Hematopoietic multipotent progenitor cell treated with erythropoietin and hydrocortisone succinate and interleukin-3 and kit ligand, for 6 days (in vitro differentiated cells): ENCODE results near the gene SLC6A16.
"Not testable (repeated sequence)": the region's sequence is repeated elsewhere in the genome, so short reads cannot be mapped to it uniquely, and the experiment has no call there.

Source experiments
- DNase-seq: peaks from one replicate; pipeline ENCODE4 v3.0.0-alpha.2; 2015

SLC6A16 gene

DNA sequence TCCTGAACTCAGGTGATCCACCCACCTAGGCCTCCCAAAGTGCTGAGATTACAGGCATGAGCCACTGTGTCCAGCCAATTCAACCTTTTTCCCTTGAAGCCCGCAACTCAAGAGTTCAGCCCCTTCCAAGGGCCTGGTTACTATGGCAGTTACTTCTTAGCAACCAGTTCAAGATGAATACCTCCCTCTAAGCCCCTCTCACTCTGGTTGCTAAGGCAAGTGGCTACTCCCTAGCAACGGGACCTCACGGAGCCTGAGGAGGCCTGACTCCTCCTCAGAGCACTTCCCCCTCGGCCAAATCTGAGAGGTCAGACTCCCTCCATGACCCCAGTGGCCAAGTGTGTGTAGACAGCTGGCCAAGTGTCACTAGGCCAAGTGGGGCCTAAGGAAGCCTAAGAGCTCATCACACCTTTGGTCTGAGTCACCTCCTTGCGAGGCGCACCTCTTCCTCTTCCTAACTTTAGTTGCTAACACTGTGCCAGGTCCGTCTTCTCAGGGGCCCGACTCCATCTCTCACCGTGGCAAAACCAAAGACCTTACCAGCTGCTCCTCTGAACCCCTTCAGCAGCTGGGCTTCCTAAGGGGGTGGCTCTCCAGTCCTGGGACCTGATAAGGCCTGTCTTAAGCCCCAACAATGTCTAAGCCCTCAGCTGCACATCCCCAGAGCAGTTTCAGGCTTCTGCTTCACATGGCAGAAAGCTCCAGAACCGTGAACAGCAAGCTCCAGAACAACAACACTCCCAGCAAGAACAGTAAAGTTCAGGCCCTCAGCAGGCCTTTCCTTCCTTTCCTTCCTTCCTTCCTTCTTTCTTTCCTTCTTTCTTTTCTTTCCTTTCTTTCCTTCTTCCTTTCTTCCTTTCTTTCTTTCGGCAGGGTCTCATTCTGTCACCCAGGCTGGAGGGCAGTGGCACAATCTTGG, 19.8 kb upstream of the SLC6A16 start:
- no peak for DNase-seq

DNA sequence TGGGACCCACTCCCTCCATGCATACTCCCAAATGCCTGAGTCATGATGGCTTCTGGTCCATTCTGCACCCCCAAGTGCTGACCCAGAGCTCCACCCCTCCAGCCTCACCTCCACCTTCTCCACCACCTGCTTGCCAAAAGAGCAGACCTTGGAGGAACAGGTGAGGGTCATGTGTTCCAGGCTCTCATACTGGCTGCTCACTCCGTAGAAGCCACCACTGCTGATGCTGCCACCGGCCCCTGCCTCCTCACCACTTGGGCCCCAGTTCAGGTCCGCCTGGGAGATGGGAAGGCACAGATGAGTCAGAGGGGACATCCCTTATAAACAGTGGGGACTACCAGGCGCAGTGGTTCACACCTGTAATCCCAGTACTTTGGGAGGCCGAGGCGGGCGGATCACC, 18.1 kb upstream of the SLC6A16 start:
- DNase-seq: no peak

DNA sequence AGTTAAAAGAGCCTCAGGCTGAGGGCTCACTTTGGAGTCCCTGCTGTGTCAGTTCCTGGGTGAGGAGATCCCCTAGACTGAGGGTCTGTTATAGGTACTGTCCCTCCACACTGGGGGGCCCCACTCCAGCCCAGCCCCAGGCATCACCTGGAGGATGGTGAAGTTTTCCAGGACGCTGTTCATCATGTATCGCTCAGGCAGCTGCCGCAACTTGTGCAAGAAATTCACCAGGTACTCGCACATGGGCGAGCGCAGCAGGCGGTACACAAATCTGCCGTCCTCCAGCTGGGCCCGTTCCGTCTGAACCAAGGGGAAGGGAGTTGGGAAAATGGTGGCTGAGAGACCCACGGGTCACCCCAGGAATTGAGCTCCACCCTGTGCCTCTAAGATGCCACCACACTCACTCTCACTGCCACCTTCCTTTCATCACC, 17.3 kb upstream of the SLC6A16 start:
- no peak for DNase-seq

DNA sequence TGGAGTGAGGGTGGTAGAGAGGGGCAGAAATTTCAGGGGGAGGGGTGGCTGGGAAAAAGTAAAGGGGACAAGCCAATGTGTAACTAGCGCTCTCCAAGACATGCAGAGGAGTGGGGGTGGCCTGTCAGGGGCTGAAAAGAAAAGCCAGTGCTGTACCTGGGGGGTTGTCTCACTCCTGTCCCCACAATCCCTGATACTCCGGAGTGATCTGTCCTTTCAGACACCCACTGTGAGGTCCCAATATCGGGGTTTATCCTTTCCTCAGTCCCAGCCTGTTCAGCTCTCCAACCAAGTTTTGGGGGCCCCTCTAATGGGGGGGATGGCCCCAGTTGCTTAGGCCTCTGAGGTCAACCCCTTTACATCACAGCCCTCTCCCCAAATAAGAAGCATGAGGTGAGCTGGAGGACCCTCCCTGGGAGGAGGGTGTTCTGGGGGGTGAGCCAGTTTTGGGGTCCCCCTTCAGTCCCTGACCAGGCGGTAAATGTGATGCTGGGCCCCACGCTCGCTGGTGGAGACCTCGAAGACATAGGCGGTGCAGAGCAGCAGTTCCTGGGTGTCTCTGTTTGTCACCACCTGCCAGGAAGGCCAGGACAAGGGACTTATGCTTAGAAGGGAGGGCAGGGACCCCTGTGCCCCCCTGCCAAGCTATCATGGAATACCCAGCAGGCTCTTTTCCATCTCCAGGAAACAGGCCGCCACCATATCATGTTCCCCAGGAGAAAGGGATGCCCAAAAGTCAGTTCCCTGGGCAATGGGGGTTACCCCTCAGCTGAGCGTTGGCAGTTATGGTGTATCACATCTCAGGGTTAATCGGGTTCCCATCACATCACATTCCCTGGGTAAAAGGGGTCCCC, 16.1 kb upstream of the SLC6A16 start:
- no peak for DNase-seq

DNA sequence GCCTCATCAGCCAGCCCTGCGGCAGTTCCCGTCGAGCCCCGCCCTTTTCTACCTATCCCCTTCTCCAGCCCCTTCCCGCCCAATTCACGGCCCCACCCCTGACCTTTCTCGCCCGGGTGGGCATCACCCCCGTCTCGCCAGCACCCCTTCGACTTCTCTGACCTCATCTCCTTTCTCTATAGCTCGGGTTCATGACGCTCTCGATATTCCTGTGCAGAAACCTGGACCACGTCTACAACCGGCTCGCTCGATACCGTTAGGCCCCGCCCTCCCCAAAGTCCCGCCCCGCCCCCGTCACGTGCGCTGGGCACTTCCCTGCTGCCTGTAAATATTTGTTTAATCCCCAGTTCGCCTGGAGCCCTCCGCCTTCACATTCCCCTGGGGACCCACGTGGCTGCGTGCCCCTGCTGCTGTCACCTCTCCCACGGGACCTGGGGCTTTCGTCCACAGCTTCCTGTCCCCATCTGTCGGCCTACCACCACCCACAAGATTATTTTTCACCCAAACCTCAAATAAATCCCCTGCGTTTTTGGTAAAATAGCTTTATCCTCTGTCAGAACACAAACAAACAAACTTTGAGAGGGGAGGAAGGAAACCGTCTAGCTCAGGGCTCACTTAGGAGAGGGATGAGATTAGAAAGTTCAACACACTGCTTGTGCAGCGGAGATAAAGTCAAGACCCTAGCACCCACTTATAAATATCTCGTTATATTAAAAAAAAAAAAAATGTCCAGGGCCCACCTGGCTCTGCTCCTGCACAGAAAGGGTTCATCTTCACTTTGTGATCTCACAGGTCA, 15.3 kb upstream of the SLC6A16 start:
- DNase-seq: no peak

DNA sequence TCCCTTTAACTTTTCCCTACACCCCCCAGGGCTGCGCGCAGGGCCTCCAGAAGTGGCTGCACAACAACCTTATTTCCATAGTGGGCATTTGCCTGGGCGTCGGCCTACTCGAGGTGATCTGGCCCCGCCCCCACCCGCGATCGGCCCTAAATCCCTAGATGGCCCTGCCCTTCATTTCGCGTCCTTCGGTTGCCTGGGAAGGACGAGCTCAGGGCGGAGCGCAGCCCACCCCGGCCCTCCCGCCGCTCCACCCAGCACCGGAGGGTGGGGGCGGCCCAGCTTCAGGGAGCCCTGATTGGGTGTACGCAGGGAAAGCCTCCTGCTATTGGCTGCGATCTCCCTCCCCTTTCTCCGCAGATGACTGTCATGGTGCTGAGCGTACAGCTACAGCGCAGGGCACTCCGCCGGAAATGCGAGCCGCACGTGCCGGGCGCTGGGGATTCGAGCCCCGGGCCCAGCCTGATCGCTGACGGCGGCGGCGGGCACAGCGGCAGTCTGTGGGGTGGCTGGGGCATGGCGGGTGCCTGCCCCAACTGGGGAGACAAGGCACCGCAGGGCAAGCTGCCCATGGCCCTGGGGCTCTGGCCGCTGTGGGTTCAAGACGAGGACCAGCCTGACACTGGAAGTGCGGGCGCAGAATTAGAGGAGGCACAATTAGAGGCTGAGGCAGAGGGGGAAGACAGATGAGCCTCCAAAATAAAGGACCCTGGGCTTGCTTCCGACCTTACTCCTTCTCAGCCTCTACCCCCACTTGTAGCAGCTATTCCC, 14.5 kb upstream of the SLC6A16 start:
- DNase-seq: no peak

DNA sequence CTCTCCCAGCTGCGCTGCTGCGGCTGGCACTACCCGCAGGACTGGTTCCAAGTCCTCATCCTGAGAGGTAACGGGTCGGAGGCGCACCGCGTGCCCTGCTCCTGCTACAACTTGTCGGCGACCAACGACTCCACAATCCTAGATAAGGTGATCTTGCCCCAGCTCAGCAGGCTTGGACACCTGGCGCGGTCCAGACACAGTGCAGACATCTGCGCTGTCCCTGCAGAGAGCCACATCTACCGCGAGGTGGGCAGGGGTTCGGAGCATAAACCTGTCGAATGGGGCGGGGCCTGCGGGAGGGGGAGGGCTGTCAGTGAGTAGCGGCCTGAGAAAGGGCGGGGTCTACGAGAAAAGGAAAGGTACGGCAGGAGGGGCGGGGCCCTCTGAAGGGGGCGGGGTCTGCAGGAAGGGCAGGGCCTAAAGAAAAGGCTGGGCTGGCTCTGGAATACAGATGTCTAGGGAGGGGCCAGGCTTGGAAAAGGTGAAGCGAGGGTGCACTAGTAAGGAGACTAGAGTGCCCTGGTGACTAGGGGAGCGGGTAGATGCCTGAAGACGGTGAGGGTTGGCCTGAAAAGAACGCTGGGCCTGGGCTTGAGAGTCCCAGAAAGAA, 13.8 kb upstream of the SLC6A16 start:
- DNase-seq: peak; percentile 38

DNA sequence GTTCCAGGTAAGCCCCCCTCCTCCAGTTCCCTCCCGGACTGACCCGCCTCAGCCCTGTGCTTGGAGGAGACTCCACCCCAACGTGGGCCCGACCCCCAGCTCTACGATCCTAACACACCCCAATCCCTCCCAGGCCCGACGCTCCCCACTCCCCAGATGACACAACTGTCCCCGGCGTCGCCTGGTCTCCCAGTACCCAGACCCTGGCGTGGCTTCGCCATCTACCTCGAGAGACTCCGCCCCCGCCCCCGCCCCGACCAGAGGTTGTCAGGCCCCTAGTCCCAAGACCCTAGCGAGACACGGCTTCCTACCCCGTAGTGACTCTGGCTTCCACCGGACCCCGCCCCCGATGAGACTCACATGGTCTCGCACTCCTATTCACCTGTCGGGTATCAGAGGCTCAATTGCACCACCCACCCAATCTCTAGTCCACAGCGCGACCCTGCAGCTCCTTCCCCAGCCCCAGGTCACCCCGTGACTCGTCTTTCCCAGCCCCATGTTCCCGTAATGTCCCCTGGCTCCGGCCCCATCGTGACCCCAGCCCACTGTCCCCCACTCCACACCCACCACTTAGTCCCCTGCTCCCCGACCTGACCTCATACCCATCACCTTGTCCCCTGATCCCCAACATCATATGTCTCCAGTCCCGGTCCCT, 13.2 kb upstream of the SLC6A16 start:
- DNase-seq: no peak

DNA sequence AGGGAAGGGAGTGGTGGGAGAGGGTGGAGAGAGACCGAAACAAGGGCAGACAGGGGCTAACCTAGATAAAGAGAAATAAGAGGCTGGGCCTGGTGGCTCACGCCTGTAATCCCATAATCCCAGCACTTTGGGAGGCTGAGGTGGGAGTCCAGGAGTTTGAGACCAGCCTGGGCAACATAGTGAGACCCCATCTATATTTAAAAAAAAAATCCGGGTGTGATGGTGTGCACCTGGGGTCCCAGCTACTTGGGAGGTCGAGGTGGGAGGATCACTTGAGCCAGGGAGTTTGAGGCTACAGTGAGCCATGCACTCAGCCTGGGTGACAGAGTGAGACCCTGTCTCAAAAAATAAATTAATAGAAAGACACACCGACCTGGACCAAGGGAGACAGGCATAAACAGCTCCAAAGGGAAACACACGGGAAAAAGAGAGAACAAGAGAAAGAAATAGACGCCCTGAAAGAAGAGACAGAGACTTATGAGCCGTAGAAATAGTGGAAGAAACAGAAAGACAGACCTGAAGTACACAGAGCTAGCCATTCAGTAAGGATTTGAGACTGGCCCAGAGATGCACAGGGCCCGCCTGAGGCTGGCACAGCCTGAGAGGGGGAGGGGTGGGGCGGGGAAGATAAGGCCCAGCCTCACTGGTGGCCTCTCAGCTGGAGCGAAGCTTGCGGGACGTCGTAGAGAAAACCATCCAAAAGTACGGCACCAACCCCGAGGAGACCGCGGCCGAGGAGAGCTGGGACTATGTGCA, 12.5 kb upstream of the SLC6A16 start:
- no peak for DNase-seq

DNA sequence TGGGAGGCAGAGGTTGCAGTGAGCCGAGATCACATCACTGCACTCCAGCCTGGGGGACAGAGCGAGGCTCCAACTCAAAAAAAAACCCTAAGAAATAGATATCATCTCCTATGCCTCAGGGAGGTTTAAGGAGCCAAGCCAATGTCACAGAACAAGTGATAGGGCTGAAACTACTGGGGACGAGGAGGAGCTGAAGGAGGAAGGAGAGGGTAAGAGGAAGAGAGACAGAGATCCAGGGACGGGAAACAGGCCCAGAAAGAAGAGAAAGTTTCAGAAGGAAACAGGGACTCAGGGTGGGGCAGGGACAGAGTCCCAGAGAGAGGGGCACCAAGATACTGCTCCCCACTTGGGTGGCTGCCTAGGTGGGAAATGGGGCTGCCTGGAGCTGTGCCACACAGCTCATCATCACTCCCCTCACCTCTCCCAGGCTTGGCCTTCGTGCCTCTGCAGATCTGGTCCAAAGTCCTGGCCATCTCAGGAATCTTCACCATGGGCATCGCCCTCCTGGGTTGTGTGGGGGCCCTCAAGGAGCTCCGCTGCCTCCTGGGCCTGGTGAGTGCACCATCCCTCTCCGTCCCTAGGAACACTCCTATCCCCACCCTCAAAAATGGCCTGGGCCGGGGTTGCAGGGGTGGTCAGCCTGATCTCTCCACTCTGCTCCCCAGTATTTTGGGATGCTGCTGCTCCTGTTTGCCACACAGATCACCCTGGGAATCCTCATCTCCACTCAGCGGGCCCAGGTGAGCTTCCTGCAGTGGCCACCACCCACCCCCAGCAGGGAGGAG, 11.7 kb upstream of the SLC6A16 start:
- no peak for DNase-seq

DNA sequence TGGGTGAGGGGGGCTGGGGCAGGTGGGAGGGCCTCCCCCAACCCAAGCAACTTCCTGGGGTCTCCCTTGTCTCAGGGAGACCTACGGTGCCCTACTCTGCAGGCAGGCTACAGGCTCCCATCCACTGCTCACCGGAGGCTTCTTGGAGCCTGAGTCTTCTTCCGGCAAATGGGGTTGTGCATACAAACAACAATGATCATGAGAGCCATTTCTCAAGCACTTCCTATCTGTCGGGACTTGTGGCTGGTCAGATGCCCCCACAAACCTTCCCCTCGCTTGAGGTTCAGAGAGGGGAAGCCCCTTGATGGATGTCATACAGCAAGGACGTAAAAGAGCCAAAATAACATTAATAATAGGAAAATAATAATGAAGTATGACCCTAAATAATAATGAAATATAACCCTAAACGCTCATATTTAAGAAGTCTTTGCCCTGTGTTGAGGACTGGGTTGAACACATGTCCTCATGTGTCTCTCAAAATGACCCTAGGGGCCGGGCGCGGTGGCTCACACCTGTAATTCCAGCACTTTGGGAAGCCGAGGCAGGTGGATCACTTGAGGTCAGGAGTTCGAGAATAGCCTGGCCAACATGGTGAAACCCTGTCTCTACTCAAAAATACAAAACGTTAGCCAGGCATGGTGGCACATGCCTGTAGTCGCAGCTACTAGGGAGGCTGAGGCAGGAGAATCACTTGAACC, 10.9 kb upstream of the SLC6A16 start:
- DNase-seq: peak; percentile 57

DNA sequence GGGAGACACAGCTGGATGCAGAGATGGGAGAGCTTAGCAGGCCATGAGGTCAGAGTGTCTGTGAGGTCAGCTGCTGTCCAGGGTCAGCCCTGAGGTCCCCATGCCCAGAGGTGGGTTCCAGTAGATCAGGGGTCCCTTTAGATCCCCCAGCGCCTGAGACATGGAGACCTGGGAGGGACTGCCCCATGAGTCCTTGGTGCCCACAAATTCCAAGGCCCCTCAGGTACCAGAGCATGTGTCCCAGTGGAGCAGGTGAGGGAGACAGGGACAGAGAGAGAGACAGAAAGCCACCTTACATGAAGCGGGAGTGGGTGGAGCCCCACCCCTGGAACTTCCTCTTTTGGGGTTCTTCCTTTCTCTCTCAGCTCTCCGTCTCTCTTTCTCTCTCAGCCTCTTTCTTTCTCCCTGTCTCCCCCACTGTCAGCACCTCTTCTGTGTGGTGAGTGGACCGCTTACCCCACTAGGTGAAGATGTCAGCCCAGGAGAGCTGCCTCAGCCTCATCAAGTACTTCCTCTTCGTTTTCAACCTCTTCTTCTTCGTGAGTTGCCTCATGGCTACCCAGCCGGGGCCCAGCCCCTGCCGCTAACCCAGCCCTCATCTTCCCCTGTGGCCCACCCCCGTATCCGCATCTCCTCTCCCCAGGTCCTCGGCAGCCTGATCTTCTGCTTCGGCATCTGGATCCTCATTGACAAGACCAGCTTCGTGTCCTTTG, 10.2 kb upstream of the SLC6A16 start, which contains the start of gene CD37:
TSS of gene CD37 (plus strand) at position 336 of the 713 bp plus-strand sequence. CDS start at position 471, 135 bp downstream.
- peak; percentile 84 for DNase-seq

DNA sequence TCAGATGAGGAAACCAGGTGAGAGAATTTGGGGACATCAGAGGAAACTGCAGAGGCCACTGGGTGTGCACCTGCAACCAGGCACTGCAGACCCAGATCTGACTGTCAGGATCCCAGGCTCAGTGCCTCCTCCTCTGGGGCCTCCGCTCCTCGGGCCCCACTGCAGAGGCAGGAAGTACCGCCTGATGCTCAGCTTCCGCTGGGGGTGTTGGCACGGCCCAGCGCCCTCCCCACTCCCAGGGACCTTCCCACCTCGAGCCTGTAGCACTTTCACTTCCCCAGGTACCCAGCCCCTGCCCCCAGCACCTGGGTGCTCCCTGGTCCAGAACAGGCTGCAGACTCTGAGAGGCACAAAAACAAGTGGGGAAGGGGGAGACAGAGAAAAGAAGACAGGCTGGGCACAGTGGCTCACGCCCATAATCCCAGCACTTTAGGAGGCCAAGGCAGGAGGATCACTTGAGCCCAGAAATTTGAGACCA, 8.9 kb upstream of the SLC6A16 start:
- DNase-seq: peak; percentile 34

DNA sequence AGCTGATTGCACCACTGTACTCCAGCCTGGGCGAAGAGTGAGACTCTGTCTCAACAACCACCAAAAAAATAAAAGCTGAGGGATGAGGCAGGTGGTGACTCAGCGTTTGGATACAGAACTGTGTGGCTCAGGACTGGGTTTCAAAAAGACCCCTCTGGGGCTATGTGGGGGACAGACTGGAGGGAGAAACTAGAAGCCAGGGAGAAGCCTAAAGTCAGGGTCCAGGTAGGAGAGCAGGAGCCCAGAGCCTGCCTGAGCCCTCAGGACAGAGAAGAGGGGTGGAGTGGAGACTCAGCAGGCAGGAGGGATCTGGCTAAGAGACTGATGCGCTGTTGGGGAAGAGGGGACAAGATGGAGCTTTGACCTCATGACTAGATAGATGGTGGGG, 8.4 kb upstream of the SLC6A16 start:
- no peak for DNase-seq

DNA sequence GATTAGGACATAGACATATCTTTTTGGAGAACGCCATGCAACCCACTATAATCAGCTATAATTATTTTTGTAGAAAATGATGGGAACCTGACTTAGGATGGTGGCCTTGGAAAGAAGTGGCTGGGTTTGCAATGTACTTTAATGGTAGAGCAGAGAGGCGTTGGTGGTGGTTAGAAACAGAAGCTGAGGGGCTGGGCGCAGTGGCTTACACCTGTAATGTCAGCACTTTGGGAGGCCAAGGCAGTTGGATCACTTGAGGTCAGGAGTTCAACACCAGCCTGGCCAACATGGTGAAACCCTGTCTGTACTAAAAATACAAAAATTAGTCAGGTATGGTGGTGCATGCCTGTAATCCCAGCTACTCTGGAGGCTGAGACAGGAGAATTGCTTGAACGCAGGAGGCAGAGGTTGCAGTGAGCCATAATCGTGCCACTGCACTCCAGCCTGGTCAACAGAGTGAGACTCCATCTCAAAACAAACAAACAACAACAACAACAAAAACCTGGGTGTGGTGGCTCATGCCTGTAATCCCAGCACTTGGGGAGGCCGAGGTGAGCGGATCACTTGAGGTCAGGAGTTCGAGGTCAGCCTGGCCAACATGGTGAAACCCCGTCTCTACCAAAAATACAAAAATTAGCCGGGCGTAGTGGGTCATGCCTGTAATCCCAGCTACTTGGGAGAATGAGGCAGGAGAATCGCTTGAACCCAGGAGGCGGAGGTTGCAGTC, 7.9 kb upstream of the SLC6A16 start:
- not testable (repeated sequence) for DNase-seq

DNA sequence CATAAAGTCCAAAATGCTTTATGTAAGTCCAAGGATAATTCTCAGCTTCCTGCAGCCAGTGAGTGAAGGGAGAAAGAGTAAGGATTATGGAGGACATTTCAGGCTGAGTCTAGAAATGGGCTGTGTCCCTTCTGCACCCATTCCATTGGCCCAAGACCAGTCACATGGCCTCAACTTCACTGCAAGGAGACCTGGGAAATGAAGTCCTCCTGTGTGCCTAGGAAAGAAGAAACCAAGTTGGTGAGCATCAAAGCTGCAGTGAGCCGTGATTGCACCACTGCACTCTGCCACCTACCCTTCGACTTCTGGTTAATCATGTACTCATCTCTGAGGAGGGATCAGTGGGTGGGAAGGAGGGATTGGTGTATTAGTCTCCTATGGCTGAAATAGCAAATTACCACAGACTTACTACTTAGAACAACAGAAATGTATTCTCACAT, 6.6 kb upstream of the SLC6A16 start:
- peak; percentile 84 for DNase-seq

DNA sequence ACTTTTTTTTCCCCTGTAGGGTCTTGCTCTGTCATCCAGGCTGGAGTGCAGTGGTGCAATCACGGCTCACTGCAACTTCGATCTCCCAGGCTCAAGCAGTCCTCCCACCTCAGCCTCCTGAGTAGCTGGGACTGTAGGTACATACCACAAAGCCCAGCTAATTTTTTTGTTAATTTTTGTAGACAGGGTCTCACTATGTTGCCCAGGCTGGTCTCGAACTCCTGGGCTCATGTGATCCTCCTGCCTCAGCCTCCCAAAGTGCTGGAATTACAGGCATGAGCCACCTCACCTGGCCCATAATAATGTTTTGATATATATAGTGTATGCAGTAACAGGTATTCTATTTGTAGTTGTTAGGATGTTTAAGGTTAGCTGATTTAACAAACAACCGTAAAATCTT, 6.2 kb upstream of the SLC6A16 start:
- DNase-seq: not testable (repeated sequence)
